IMR-90 (cell line): ENCODE measurements around the gene CHST3. TPM values are rescaled to one million over a fixed set of nuclear protein-coding genes. Genes with fewer than 3 reads are reported as not detected.

Experiments
- ATAC-seq: fragments of 200-7000 bp; cut with Tn5 transposase; 2 replicates; pipeline ENCODE4 v1.9.1; 2020; ENCODE audit warnings: low read depth, mild to moderate bottlenecking, moderate library complexity
- BruUV-seq: library from RNA; stranded (reverse); fragments of 400-500 nt; replicated peaks from 2 replicates; lab custom pipeline; 2021; lab: Mats Ljungman, UMichigan
- CTCF ChIA-PET: fragments of 300-600 bp; formaldehyde crosslinking; extraction: SDS; loops from one replicate; lab custom pipeline; 2021; ENCODE audit warnings: antibody characterized with exemption; lab: Yijun Ruan, JAX
- POLR2A ChIA-PET: fragments of 300-600 bp; sonication (Branson Sonifier 250); formaldehyde crosslinking; loops from one replicate; lab custom pipeline; 2022; ENCODE audit warnings: antibody characterized with exemption; ENCODE audit not compliant: unreplicated experiment; lab: Charles Lee
- DNase-seq: peaks from one replicate; pipeline ENCODE4 v3.0.0; 2013
- H2AFZ ChIP-seq: replicated peaks from 2 replicates; pipeline ENCODE3; 2013; ENCODE audit warnings: low read length, mild to moderate bottlenecking; ENCODE audit not compliant: poor library complexity
- H2AK5ac ChIP-seq: 2 replicates; pipeline ENCODE4 v1.6.1; 2013; ENCODE audit warnings: low read depth, low read length, inconsistent platforms
- H2AK9ac ChIP-seq: replicated peaks from 2 replicates; pipeline ENCODE3; 2013; ENCODE audit warnings: mild to moderate bottlenecking, low read depth, low read length, moderate library complexity; ENCODE audit not compliant: poor library complexity
- H2BK120ac ChIP-seq: 2 replicates; pipeline ENCODE4 v1.6.1; 2013; ENCODE audit warnings: low read depth, low read length, inconsistent platforms
- H2BK15ac ChIP-seq: 3 replicates; pipeline ENCODE4 v1.6.1; 2013; ENCODE audit warnings: low read depth, low read length, inconsistent platforms
- H2BK20ac ChIP-seq: 2 replicates; pipeline ENCODE4 v1.6.1; 2013; ENCODE audit warnings: low read depth, mild to moderate bottlenecking, inconsistent platforms, low read length, moderate library complexity
- H2BK5ac ChIP-seq: 2 replicates; pipeline ENCODE4 v1.6.1; 2013; ENCODE audit warnings: mild to moderate bottlenecking, low read depth, low read length, inconsistent platforms; ENCODE audit not compliant: poor library complexity, severe bottlenecking
- H3K14ac ChIP-seq: replicated peaks from 2 replicates; pipeline ENCODE4 v1.6.1; 2013; ENCODE audit warnings: low read depth, low read length, inconsistent platforms
- H3K18ac ChIP-seq: 2 replicates; pipeline ENCODE4 v1.6.1; 2013; ENCODE audit warnings: low read depth, low read length, control low read depth
- H3K23ac ChIP-seq: 2 replicates; pipeline ENCODE4 v1.6.1; 2013; ENCODE audit warnings: low read depth, low read length, inconsistent platforms
- H3K27ac ChIP-seq: 2 replicates; pipeline ENCODE4 v1.5.1; 2013; ENCODE audit warnings: mild to moderate bottlenecking, control low read depth, low read length; ENCODE audit not compliant: insufficient read depth
- H3K27me3 ChIP-seq: 2 replicates; pipeline ENCODE4 v1.6.1; 2013; ENCODE audit warnings: low read length; ENCODE audit not compliant: control insufficient read depth, insufficient read depth
- H3K36me3 ChIP-seq: 2 replicates; pipeline ENCODE4 v1.6.1; 2013; ENCODE audit warnings: low read length, mixed read lengths; ENCODE audit not compliant: control insufficient read depth, insufficient read depth
- H3K4ac ChIP-seq: 2 replicates; pipeline ENCODE4 v1.6.1; 2013; ENCODE audit warnings: low read depth, low read length, inconsistent platforms
- H3K4me1 ChIP-seq: 2 replicates; pipeline ENCODE4 v1.6.1; 2013; ENCODE audit warnings: low read length, mixed read lengths; ENCODE audit not compliant: control insufficient read depth, insufficient read depth
- H3K4me2 ChIP-seq: 2 replicates; pipeline ENCODE4 v1.6.1; 2013; ENCODE audit warnings: low read depth, mild to moderate bottlenecking, control low read depth, low read length, moderate library complexity
- H3K4me3 ChIP-seq: 2 replicates; pipeline ENCODE4 v1.5.1; 2013; ENCODE audit warnings: low read depth, mild to moderate bottlenecking, control low read depth, low read length, moderate library complexity; ENCODE audit not compliant: insufficient read depth
- H3K56ac ChIP-seq: 2 replicates; pipeline ENCODE4 v1.6.1; 2013; ENCODE audit warnings: low read length, inconsistent platforms; ENCODE audit not compliant: insufficient read depth; ENCODE audit errors: extremely low read depth
- H3K79me1 ChIP-seq, 2 experiments: 2 replicates each; pipeline ENCODE4 v1.6.1; 2013; ENCODE audit warnings: low read length in 2 of 2, inconsistent platforms in 1 of 2, low read depth in 1 of 2
- H3K9ac ChIP-seq: 2 replicates; pipeline ENCODE4 v1.6.1; 2013; ENCODE audit warnings: low read depth, low read length, control low read depth
- H3K9me1 ChIP-seq: 2 replicates; pipeline ENCODE4 v1.6.1; 2013; ENCODE audit warnings: low read length, inconsistent platforms; ENCODE audit not compliant: insufficient read depth
- H3K9me3 ChIP-seq: 2 replicates; pipeline ENCODE4 v1.6.1; 2013; ENCODE audit warnings: low read length; ENCODE audit not compliant: control insufficient read depth, insufficient read depth
- H4K20me1 ChIP-seq: 2 replicates; pipeline ENCODE4 v1.6.1; 2013; ENCODE audit warnings: low read length, inconsistent platforms; ENCODE audit not compliant: insufficient read depth
- H4K5ac ChIP-seq: 2 replicates; pipeline ENCODE4 v1.6.1; 2013; ENCODE audit warnings: mild to moderate bottlenecking, low read depth, low read length, control low read depth
- H4K8ac ChIP-seq, 2 experiments: 2 replicates each; pipeline ENCODE4 v1.6.1; 2013; ENCODE audit warnings: low read depth in 2 of 2, low read length in 2 of 2, control low read depth in 1 of 2, inconsistent platforms in 1 of 2
- H4K91ac ChIP-seq: 2 replicates; pipeline ENCODE4 v1.6.1; 2013; ENCODE audit warnings: low read depth, low read length, inconsistent platforms; ENCODE audit not compliant: insufficient read depth
- BHLHE40 ChIP-seq: fragments of 150-350 bp; IDR thresholded peaks from 2 replicates; pipeline ENCODE4 v1.6.1; 2016; ENCODE audit warnings: mild to moderate bottlenecking, low read depth, low read length
- ELK1 ChIP-seq: fragments of 150-350 bp; IDR thresholded peaks from 2 replicates; pipeline ENCODE4 v1.6.1; 2016; ENCODE audit warnings: low read depth, mild to moderate bottlenecking, low read length, moderate library complexity, borderline replicate concordance
- MAZ ChIP-seq: IDR thresholded peaks from 2 replicates; pipeline ENCODE4 v1.6.1; 2012; ENCODE audit warnings: low read depth, mild to moderate bottlenecking, low read length, improper control_type of control experiment, moderate library complexity, borderline replicate concordance
- MXI1 ChIP-seq: IDR thresholded peaks from 2 replicates; pipeline ENCODE4 v1.6.1; 2012; ENCODE audit warnings: low read depth, mild to moderate bottlenecking, low read length, moderate library complexity, borderline replicate concordance
- RCOR1 ChIP-seq: IDR thresholded peaks from 2 replicates; pipeline ENCODE4 v1.6.1; 2012; ENCODE audit warnings: mild to moderate bottlenecking, low read length, improper control_type of control experiment; ENCODE audit not compliant: insufficient replicate concordance
- SMC3 ChIP-seq: fragments of 150-350 bp; IDR thresholded peaks from 2 replicates; pipeline ENCODE4 v1.6.1; 2016; ENCODE audit warnings: low read depth, mild to moderate bottlenecking, antibody characterized with exemption, low read length, moderate library complexity
- WGBS, 2 experiments: methylation state at CpG; one replicate each; pipeline versions ENCODE4 v1.1.5 to v1.1.7; 2013; ENCODE audit warnings: missing lambda C conversion rate in 2 of 2; ENCODE audit not compliant: insufficient read length in 1 of 2; ENCODE audit errors: extremely low coverage in 2 of 2; 5-methylcytosine and 5-hydroxymethylcytosine counted together
- dilution Hi-C: fragments of 300-500 bp; cut with HindIII; formaldehyde crosslinking; loops from one replicate; pipeline ENCODE4 v1.14.3; 2018; ENCODE audit warnings: low sequenced_read_pairs; ENCODE audit not compliant: unreplicated experiment
- in situ Hi-C: fragments of 300-500 bp; cut with MboI; formaldehyde crosslinking; loops from 3 replicates; pipeline ENCODE4 v1.14.3; 2019; ENCODE audit warnings: low sequenced_read_pairs, inconsistent platforms, mixed read lengths
- intact Hi-C: fragments of 100-400 bp; cut with micrococcal nuclease; formaldehyde crosslinking; loops from 2 replicates; pipeline ENCODE4 v1.10.0; 2022
- polyA plus RNA-seq, 3 experiments: library from polyadenylated mRNA; depleted of rRNA; stranded (reverse); fragments of >200 nt; gene quantifications; 2 replicates each; pipeline ENCODE4 v1.2.3, GENCODE V29; 2012; ENCODE audit warnings: low replicate concordance in 1 of 3
- total RNA-seq: library from RNA; depleted of rRNA; stranded (reverse); fragments of >200 nt; gene quantifications from 2 replicates; pipeline ENCODE4 v1.2.3, GENCODE V29; 2012

The CHST3 gene
- total and polyA plus RNA-seq, 2 of the 4 experiments (the other 2 are of a cell fraction): 8.6 to 9.0 TPM

- no peak for ATAC-seq
- intact Hi-C loops: no loop called here
- no peak overlapping the region for H3K9ac ChIP-seq
- H3K4me2 ChIP-seq: no peak overlapping the region
- H3K14ac ChIP-seq: no peak overlapping the region
- H4K91ac ChIP-seq: no peak overlapping the region
- no peaks in the 10 kb centered on the region for H3K36me3 ChIP-seq
- peaks cover 5% of the 10 kb centered on the region; the same call in 1 of the 2 replicates for H3K27me3 ChIP-seq
- ChIA-PET POLR2A (no interaction called here), CTCF (interaction anchor here (0.7 kb wide), 1 partner anchor 10 kb away, joined by 3 read pairs; no protein-coding TSS in a partner anchor)
- H3K18ac ChIP-seq: no peak overlapping the region
- no peaks in the 10 kb centered on the region for H3K79me1 ChIP-seq
- H4K20me1 ChIP-seq: no peaks in the 10 kb centered on the region
- H3K9me3 ChIP-seq: peaks cover 15% of the 10 kb centered on the region
- WGBS, 2 experiments: no CpG with 5 or more reads among the region's 1 CpG
- peaks cover 3% of the 10 kb centered on the region for H3K4me1 ChIP-seq
- no peak overlapping the region for H3K56ac ChIP-seq
- in situ Hi-C loops: no loop called here
- no peak overlapping the region for H2BK5ac ChIP-seq
- H3K4me3 ChIP-seq: no peak overlapping the region
- no peak overlapping the region for H2AK9ac ChIP-seq
- H2AFZ ChIP-seq: no peak overlapping the region
- no peaks in the 10 kb centered on the region for H3K9me1 ChIP-seq
- H3K27ac ChIP-seq: no peak overlapping the region
- no peak overlapping the region for H2BK15ac ChIP-seq
- TF ChIP-seq MXI1 (no peak), SMC3 (no peak), BHLHE40 (no peak), ELK1 (no peak), RCOR1 (no peak), MAZ (no peak)
- no peak overlapping the region for H2AK5ac ChIP-seq
- no peak overlapping the region for H2BK120ac ChIP-seq
- H2BK20ac ChIP-seq: no peak overlapping the region
- no peak overlapping the region for H3K23ac ChIP-seq
- H4K5ac ChIP-seq: no peak overlapping the region
- BruUV-seq: no TSS peak
- no peak for DNase-seq
- H4K8ac ChIP-seq: no peak overlapping the region
- dilution Hi-C loops: no loop called here
- no peak overlapping the region for H3K4ac ChIP-seq
These were observed 30.5 kb upstream of the CHST3 start for GRCh38 chr10:71933651-71934050.
